Activated CD4-positive, alpha-beta T cell treated with anti-CD3 and anti-CD28 coated beads for 36 hours (primary cell): ENCODE data around the gene MRPS11. TPM values are rescaled to one million over a fixed set of nuclear protein-coding genes. Genes with fewer than 3 reads are reported as not detected.

Source experiments
- ATAC-seq: fragments of 200-7000 bp; cut with Tn5 transposase; one replicate; pipeline ENCODE4 v1.10.0; 2021; ENCODE audit warnings: mild to moderate bottlenecking, moderate library complexity
- CTCF ChIA-PET: fragments of 350-600 bp; sonication (Branson Sonifier 250); formaldehyde crosslinking; loops from one replicate; lab custom pipeline; 2021; ENCODE audit warnings: antibody characterized with exemption; lab: Charles Lee
- POLR2A ChIA-PET: fragments of 350-600 bp; sonication (Branson Sonifier 250); formaldehyde crosslinking; loops from one replicate; lab custom pipeline; 2021; ENCODE audit warnings: antibody characterized with exemption, inconsistent platforms; lab: Charles Lee
- DNase-seq: peaks from one replicate; pipeline ENCODE4 v3.0.0-alpha.2; 2020
- H3K27ac Mint-ChIP-seq: one replicate; pipeline ENCODE4 v1.8.0; 2021; ENCODE audit warnings: mixed read lengths
- H3K27me3 Mint-ChIP-seq: one replicate; pipeline ENCODE4 v1.8.0; 2021; ENCODE audit warnings: mixed read lengths
- H3K36me3 Mint-ChIP-seq: one replicate; pipeline ENCODE4 v1.8.0; 2021; ENCODE audit warnings: low read depth, mixed read lengths
- H3K4me1 Mint-ChIP-seq: one replicate; pipeline ENCODE4 v1.8.0; 2021; ENCODE audit warnings: mixed read lengths
- H3K4me3 Mint-ChIP-seq: one replicate; pipeline ENCODE4 v1.8.0; 2021; ENCODE audit warnings: mild to moderate bottlenecking, moderate library complexity, mixed read lengths
- H3K9me3 Mint-ChIP-seq: one replicate; pipeline ENCODE4 v1.8.0; 2021; ENCODE audit warnings: low read depth, mixed read lengths
- intact Hi-C, 2 experiments: fragments of 100-400 bp; cut with DNase I in 1 of 2; cut with micrococcal nuclease in 1 of 2; formaldehyde crosslinking; loops; one replicate each; pipeline versions ENCODE4 v1.14.2 to v1.15.1; 2022 to 2024; cut with DNase I, micrococcal nuclease
- total RNA-seq, 2 experiments: library from RNA; stranded (reverse); gene quantifications; one replicate each; pipeline ENCODE4 v1.2.3, GENCODE V29; 2021

Gene MRPS11
- total RNA-seq, 2 experiments from 2014 or later, result 58.3 to 67.1 TPM

GRCh38 chr15:88438181-88438580, 29.3 kb upstream of the MRPS11 start:
- Mint-ChIP-seq H3K4me3 (no peak overlapping the region), H3K27me3 (peaks cover 35% of the 10 kb centered on the region), H3K4me1 (peaks cover 4% of the 10 kb centered on the region), H3K27ac (no peak overlapping the region), H3K9me3 (peaks cover under 1% of the 10 kb centered on the region), H3K36me3 (no peaks in the 10 kb centered on the region)
- ATAC-seq (no peak), DNase-seq (no peak)
- ChIA-PET CTCF (interaction anchor here (0.7 to 1.7 kb wide), 2 partner anchors 13 to 15 kb away, joined by 3 read pairs; no protein-coding TSS in a partner anchor), POLR2A (no interaction called here)
- intact Hi-C loops, result no loop called here

DNA sequence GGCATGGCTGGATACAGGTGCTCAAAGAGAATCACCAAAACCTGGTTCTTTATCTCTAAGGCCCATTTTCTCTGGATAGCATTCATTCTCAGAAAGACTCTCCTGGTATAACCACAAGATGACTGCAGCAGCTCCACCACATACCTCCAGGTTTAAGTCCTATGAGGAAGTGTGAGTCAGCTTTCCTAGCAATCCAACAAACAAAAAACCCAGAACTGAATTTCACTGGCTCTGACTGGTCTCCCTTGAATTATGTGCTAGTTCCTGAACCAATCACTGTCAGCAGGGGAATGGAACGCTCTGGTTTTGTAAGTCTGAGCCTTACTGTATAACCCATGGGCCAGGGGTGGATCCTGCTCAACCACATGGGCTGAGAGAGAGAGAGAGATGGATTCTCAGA, 27.5 kb upstream of the MRPS11 start:
- Mint-ChIP-seq H3K36me3 (peaks cover 7% of the 10 kb centered on the region), H3K9me3 (peaks cover 11% of the 10 kb centered on the region), H3K27me3 (peaks cover 36% of the 10 kb centered on the region), H3K4me1 (peaks cover 4% of the 10 kb centered on the region), H3K27ac (no peak overlapping the region), H3K4me3 (no peak overlapping the region)
- peak; percentile 12 for DNase-seq
- peak; percentile 63 for ATAC-seq
- POLR2A ChIA-PET, result no interaction called here
- CTCF ChIA-PET, result interaction anchor here (0.6 to 0.7 kb wide), 2 partner anchors 21 to 165 kb away, joined by 3 read pairs; no protein-coding TSS in a partner anchor
- intact Hi-C loops, result loop anchor here in 1 of 2 experiments (2.0 kb wide), 1 partner anchor 19 kb away; no protein-coding TSS in a partner anchor

DNA sequence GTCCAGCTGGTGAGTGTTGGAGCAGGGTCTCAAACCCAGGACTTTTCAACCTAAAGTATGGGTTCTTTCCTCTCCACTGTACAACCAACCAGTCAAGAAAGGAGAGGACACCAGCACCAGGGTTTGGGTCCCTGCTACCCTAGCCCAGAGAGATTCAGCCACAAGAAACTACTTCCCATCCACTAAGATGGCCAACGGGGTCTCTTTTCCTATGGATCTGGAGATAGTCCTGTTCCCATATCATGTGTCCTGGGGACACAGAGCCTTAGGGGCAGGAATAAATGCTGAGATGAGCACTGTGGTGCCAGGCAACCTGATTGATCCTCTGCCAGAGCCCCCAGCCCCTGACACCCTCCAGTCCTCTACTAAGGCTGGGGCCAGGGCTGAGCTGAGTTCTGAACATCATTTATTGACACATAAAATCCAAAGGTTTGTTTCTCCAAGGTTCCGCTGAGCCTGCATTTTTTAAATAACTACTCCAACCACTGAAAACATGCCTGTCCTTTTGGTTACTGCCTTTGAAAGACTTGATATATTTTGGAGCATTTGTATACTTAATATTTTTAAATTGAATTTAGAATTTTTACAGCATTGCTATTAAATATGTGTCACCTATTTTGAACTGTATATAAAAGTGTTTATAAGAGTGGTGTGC, 26.3 kb upstream of the MRPS11 start:
- no peak overlapping the region for H3K27ac Mint-ChIP-seq
- ATAC-seq (no peak), DNase-seq (no peak)
- peaks cover 7% of the 10 kb centered on the region for H3K36me3 Mint-ChIP-seq
- intact Hi-C loops, result loop anchor here in 1 of 2 experiments (2.0 kb wide), 1 partner anchor 20 kb away; no protein-coding TSS in a partner anchor
- H3K27me3 Mint-ChIP-seq, result peaks cover 33% of the 10 kb centered on the region
- H3K4me3 Mint-ChIP-seq, result no peak overlapping the region
- H3K9me3 Mint-ChIP-seq, result peaks cover 11% of the 10 kb centered on the region
- H3K4me1 Mint-ChIP-seq, result no peaks in the 10 kb centered on the region
- ChIA-PET CTCF (interaction anchor here (1.0 kb wide), 1 partner anchor 9 kb away, joined by 3 read pairs; no protein-coding TSS in a partner anchor), POLR2A (no interaction called here)

DNA sequence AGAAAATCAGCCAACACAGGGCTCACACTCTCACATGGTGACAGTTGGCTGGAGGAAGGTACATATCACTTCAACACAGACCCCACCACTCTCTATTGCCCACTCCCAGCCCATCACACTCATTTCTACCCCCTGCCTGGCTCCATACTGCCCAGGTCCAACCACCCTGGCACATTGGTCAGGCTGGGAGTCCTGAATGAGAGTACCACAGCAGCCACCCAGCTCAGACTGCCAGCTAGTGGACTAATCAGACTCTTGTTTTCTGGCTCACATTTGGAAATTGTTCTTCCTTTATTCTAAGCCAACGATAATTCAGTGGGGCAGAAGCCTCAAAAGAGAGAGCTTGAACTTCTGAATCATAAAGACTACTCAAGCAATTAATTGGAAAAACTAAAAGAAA, 20.3 kb upstream of the MRPS11 start:
- Mint-ChIP-seq H3K27ac (no peak overlapping the region), H3K9me3 (peaks cover 11% of the 10 kb centered on the region), H3K36me3 (peaks cover 7% of the 10 kb centered on the region), H3K4me1 (peaks cover 4% of the 10 kb centered on the region), H3K4me3 (no peak overlapping the region), H3K27me3 (peaks cover 16% of the 10 kb centered on the region)
- DNase-seq (no peak), ATAC-seq (no peak)
- ChIA-PET POLR2A (no interaction called here), CTCF (interaction anchor here (0.7 to 11.6 kb wide), 4 partner anchors 10 to 201 kb away, joined by 3 to 94 read pairs (median 4); no protein-coding TSS in a partner anchor)
- intact Hi-C loops, result no loop called here

DNA sequence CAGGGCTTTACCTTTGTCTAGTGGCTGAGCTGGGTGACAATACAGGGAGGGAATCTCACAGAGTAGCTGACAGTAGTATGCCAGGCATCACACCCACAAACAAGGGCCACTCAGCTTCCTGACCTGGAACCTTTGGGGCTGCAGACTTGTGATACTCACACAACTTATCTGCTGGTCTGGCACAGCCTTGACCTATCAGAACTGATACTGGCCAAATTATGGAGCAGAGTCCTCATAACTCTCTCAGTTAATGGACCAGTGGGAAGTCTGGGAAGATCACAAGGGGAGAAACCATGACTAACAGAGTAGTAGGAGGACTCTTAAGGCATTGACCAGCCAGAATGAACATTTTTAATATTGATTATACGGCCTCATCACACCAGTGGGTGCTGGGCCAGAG, 19.8 kb upstream of the MRPS11 start:
- POLR2A ChIA-PET, result no interaction called here

DNA sequence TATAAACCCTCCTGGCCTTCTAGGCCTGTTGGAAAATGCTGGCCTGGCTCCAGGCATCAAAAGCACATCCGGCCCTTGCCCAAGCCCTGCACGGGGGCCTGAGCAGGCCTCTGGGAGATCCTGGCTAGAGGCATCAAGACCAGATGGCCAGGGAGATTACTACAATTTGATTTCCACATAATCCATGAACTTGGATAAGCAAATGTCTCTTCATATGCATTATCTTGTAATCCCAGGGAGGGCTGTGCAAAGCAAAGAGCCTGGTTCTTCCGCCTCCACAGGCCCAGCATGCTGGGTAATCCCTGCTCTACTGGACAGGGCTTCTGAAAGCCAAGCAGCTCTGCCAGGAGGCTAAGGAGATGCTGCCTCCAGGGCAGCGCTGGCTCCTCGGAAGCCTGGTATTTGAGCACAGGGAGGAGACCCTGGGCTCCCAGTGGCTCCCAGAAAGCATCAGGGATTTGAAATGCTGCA, 18.5 kb upstream of the MRPS11 start:
- CTCF ChIA-PET, result interaction anchor here (0.5 to 11.6 kb wide), 6 partner anchors 49 to 202 kb away, joined by 3 to 94 read pairs (median 4); no protein-coding TSS in a partner anchor
- Mint-ChIP-seq H3K27me3 (peaks cover 7% of the 10 kb centered on the region), H3K27ac (no peak overlapping the region), H3K9me3 (peaks cover 2% of the 10 kb centered on the region), H3K4me3 (no peak overlapping the region), H3K4me1 (peaks cover 4% of the 10 kb centered on the region), H3K36me3 (peaks cover 3% of the 10 kb centered on the region)
- no peak for DNase-seq
- POLR2A ChIA-PET, result no interaction called here
- intact Hi-C loops, result no loop called here
- ATAC-seq, result no peak

More for the DNA sequence above, 19.8 kb upstream of the MRPS11 start:
- intact Hi-C loops, result no loop called here
- Mint-ChIP-seq H3K4me1 (peaks cover 4% of the 10 kb centered on the region), H3K4me3 (no peak overlapping the region), H3K9me3 (peaks cover 11% of the 10 kb centered on the region), H3K27ac (no peak overlapping the region), H3K36me3 (peaks cover 7% of the 10 kb centered on the region), H3K27me3 (peaks cover 14% of the 10 kb centered on the region)
- CTCF ChIA-PET, result interaction anchor here (0.7 to 11.6 kb wide), 5 partner anchors 9 to 201 kb away, joined by 3 to 94 read pairs (median 5); no protein-coding TSS in a partner anchor
- DNase-seq (no peak), ATAC-seq (no peak)

DNA sequence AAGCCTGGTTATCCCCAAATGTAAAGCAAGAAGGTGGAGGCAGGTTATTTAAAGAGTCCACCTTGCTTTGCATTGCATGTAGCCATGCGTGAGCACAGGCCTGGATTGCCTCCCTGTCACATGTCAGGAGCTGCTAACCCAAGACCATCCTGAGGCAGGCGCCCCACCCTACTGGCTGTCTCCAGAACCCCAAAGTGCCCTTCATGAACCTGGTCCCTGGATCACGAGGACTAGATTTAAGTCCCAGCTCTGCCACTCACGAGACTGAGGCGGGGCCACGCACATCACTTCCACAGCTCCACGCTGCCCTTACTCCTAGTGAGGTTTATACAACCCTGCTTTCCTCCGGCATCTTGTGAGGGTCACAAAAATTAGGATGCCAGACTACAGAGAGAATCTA, 17.9 kb upstream of the MRPS11 start:
- CTCF ChIA-PET, result interaction anchor here (0.5 to 11.6 kb wide), 16 partner anchors 9 to 203 kb away, joined by 3 to 94 read pairs (median 4); no protein-coding TSS in a partner anchor
- no peaks in the 10 kb centered on the region for H3K36me3 Mint-ChIP-seq
- H3K4me1 Mint-ChIP-seq, result peaks cover 4% of the 10 kb centered on the region
- peaks cover 7% of the 10 kb centered on the region for H3K27me3 Mint-ChIP-seq
- H3K27ac Mint-ChIP-seq, result no peak overlapping the region
- intact Hi-C loops, result no loop called here
- POLR2A ChIA-PET, result no interaction called here
- H3K4me3 Mint-ChIP-seq, result no peak overlapping the region
- ATAC-seq, result no peak
- H3K9me3 Mint-ChIP-seq, result no peaks in the 10 kb centered on the region
- no peak for DNase-seq

DNA sequence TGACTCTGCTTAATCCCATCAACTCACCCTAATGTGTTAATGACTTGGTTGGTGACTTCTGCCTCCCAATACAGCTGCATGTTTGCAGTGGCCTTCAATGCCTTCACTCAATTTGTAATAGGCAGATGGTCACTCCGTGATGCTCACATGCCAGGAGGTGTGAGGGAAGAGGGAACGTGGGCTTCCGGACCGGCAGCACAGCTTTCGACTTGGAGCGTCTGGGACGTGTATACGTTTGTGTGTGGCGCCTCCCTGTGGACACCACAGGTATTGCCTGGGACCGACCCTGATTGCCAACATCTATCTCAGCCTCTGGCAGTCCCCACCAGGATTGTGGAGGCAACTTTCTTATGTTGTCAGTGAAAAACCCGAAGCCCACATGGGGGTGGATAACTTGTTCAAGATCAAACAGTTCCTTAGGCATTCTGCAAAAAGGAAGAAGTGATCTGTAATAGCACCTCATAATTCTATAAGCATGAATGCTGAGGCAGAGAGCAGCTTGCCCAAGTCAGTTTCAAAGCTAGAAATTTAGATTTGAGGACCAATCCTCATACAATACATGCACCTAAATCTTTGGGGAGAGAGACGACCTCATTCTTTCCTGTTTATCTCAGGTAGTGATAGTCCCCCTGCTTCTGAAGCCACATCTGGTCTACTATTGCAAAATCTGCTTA, 17.2 kb upstream of the MRPS11 start:
- POLR2A ChIA-PET, result no interaction called here

GRCh38 chr15:88453651-88454050, 13.9 kb upstream of the MRPS11 start:
- Mint-ChIP-seq H3K4me1 (peaks cover 9% of the 10 kb centered on the region), H3K36me3 (peaks cover 4% of the 10 kb centered on the region), H3K9me3 (no peaks in the 10 kb centered on the region), H3K27me3 (peaks cover 4% of the 10 kb centered on the region), H3K27ac (no peak overlapping the region), H3K4me3 (no peak overlapping the region)
- DNase-seq (no peak), ATAC-seq (no peak)
- ChIA-PET CTCF (interaction anchor here (2.0 to 11.6 kb wide), 5 partner anchors 10 to 207 kb away, joined by 7 to 94 read pairs (median 12); partner anchors contain the start of genes MRPL46 and MRPS11), POLR2A (no interaction called here)
- intact Hi-C loops, result loop anchor here in 1 of 2 experiments (5.0 kb wide), 2 partner anchors 121 to 196 kb away; partner anchors contain the start of gene NTRK3

More for the DNA sequence above, 17.2 kb upstream of the MRPS11 start:
- ATAC-seq (peak; percentile 82), DNase-seq (peak; percentile 89)
- Mint-ChIP-seq H3K27me3 (peaks cover 7% of the 10 kb centered on the region), H3K36me3 (no peaks in the 10 kb centered on the region), H3K27ac (no peak overlapping the region), H3K4me1 (peaks cover 6% of the 10 kb centered on the region), H3K4me3 (no peak overlapping the region), H3K9me3 (no peaks in the 10 kb centered on the region)
- CTCF ChIA-PET, result interaction anchor here (0.5 to 11.6 kb wide), 22 partner anchors 9 to 231 kb away, joined by 3 to 94 read pairs (median 4); partner anchors contain the start of gene MRPS11
- intact Hi-C loops, result loop anchor here (1.0 to 5.0 kb wide), 5 partner anchors 118 to 206 kb away; partner anchors contain the start of gene NTRK3 (in 1 of the 2)

GRCh38 chr15:88454236-88454635, 13.3 kb upstream of the MRPS11 start:
- CTCF ChIA-PET, result interaction anchor here (0.6 to 11.6 kb wide), 10 partner anchors 9 to 458 kb away, joined by 3 to 94 read pairs (median 8); partner anchors contain the start of genes MRPL46 and MRPS11
- intact Hi-C loops, result loop anchor here in 1 of 2 experiments (5.0 kb wide), 2 partner anchors 122 to 197 kb away; partner anchors contain the start of gene NTRK3
- ATAC-seq, result no peak
- Mint-ChIP-seq H3K4me1 (peaks cover 9% of the 10 kb centered on the region), H3K4me3 (no peak overlapping the region), H3K9me3 (no peaks in the 10 kb centered on the region), H3K36me3 (peaks cover 8% of the 10 kb centered on the region), H3K27me3 (peaks cover 4% of the 10 kb centered on the region), H3K27ac (no peak overlapping the region)
- DNase-seq, result no peak
- POLR2A ChIA-PET, result no interaction called here
